ENCODE data around the gene NEO1. TPM values are rescaled to one million over a fixed set of nuclear protein-coding genes. Genes with fewer than 3 reads are reported as not detected.

The NEO1 gene
- total RNA-seq, 1 experiment from 2014 or later = 41.8 TPM

- Histone ChIP-seq H3K9me3 (ENCODE audit: control insufficient read depth, low read depth, low read length) (no peaks in the 10 kb centered on the region), H2BK20ac (ENCODE audit: low read depth, low read length, poor library complexity, severe bottlenecking) (no peak overlapping the region), H3K79me2 (ENCODE audit: insufficient read depth, low read length) (no peaks in the 10 kb centered on the region), H3K56ac (ENCODE audit: insufficient read length, low read depth, low read length) (no peak overlapping the region), H4K20me1 (ENCODE audit: control insufficient read depth, insufficient read depth, insufficient read length) (no peaks in the 10 kb centered on the region), H3T11ph (ENCODE audit: low read length) (no peak overlapping the region), H3K4me2 (ENCODE audit: insufficient read depth, insufficient read length, low read length) (no peak overlapping the region), H2BK15ac (ENCODE audit: low read depth, low read length) (no peak overlapping the region), H3K4ac (ENCODE audit: low read depth, low read length) (no peak overlapping the region), H3K9ac (ENCODE audit: extremely low read depth, insufficient read length, low read length) (no peak overlapping the region), H2BK120ac (ENCODE audit: low read depth, low read length, poor library complexity, severe bottlenecking) (no peak overlapping the region), H4K5ac (ENCODE audit: insufficient read length, low read depth, low read length) (no peak overlapping the region), H3K27ac (ENCODE audit: insufficient read length, low read depth, low read length) (no peak overlapping the region), H2BK5ac (ENCODE audit: insufficient read length, low read length) (no peak overlapping the region), H4K91ac (ENCODE audit: insufficient read length, low read depth, low read length) (no peak overlapping the region), H3K14ac (ENCODE audit: insufficient read depth, low read length) (no peak overlapping the region), H3K23ac (ENCODE audit: insufficient read length, low read depth, low read length) (no peak overlapping the region), H3K23me2 (ENCODE audit: insufficient read length, low read depth, low read length, poor library complexity, severe bottlenecking) (no peaks in the 10 kb centered on the region), H4K8ac (replicated peaks; ENCODE audit: insufficient read length, low read depth, low read length) (no peak overlapping the region), H3K27me3 (ENCODE audit: insufficient read depth, low read length) (no peaks in the 10 kb centered on the region), H3K79me1 (ENCODE audit: insufficient read depth, low read depth, low read length, poor library complexity, severe bottlenecking) (no peaks in the 10 kb centered on the region), H3K18ac (ENCODE audit: insufficient read length, low read depth, low read length) (no peak overlapping the region), H2BK12ac (ENCODE audit: insufficient read length, low read depth, low read length) (no peak overlapping the region), H3K4me1 (ENCODE audit: insufficient read depth, low read length) (no peaks in the 10 kb centered on the region), H2AK5ac (ENCODE audit: insufficient read length, low read length) (no peak overlapping the region), H2AFZ (ENCODE audit: low read length) (no peak overlapping the region)
- DNase-seq = no peak
- no peak overlapping the region for H3K27ac Mint-ChIP-seq
- peaks cover 0 to 11% (median 2%) of the 10 kb centered on the region in 3 experiments; a peak in 3 of 7 replicates for H3K36me3 Mint-ChIP-seq (ENCODE audit: insufficient read depth in 1 of 3, low read depth in 3 of 3)
- no peaks in the 10 kb centered on the region for H3K27me3 Mint-ChIP-seq (ENCODE audit: low read depth)
- H3K4me1 Mint-ChIP-seq = no peaks in the 10 kb centered on the region
- no peak overlapping the region for H3K4me3 Mint-ChIP-seq
- TF ChIP-seq CTCF (conservative IDR thresholded peaks at IDR 0.05) = no peak
- no CpG with 5 or more reads among the region's 1 CpG for WGBS (ENCODE audit: extremely low coverage, insufficient read length, low lambda C conversion rate)
- H3K9me3 Mint-ChIP-seq = no peaks in the 10 kb centered on the region
Observed at GRCh38 chr15:73143763-73144155, 91.5 kb downstream of the NEO1 start.

Measured in H9 (cell line).